Measurements from ENCODE around the gene LOXHD1. TPM values are rescaled to one million over a fixed set of nuclear protein-coding genes. Genes with fewer than 3 reads are reported as not detected.

LOXHD1 gene
- total RNA-seq, 2 experiments from 2014 or later: 0.05 TPM; not detected in 1

GRCh38 chr18:46621871-46622270, 35.1 kb downstream of the LOXHD1 start:
- Mint-ChIP-seq H3K27me3 (ENCODE audit: low read depth) (no peaks in the 10 kb centered on the region), H3K36me3 (ENCODE audit: low read depth) (no peaks in the 10 kb centered on the region), H3K27ac (no peak overlapping the region), H3K4me3 (no peak overlapping the region), H3K9me3 (no peaks in the 10 kb centered on the region), H3K4me1 (ENCODE audit: low read depth) (peaks cover 27% of the 10 kb centered on the region)
- DNase-seq: no peak
- intact Hi-C loops (cut with micrococcal nuclease): loop anchor here (5.0 kb wide), 1 partner anchor 295 kb away; the partner anchor contains the start of genes KATNAL2 and PIAS2
- CTCF ChIA-PET: interaction anchor here (0.6 to 4.1 kb wide), 9 partner anchors 9 to 472 kb away, joined by 3 to 25 read pairs (median 6); partner anchors contain the start of gene LOXHD1

- CTCF ChIA-PET: interaction anchor here (0.7 to 2.6 kb wide), 3 partner anchors 37 to 448 kb away, joined by 6 to 9 read pairs (median 7); a partner anchor contains a TSS
- DNase-seq: no peak
- no peak overlapping the region for H3K27ac Mint-ChIP-seq
Observed at GRCh38 chr18:46621111-46621766, 35.8 kb downstream of the LOXHD1 start.

DNA sequence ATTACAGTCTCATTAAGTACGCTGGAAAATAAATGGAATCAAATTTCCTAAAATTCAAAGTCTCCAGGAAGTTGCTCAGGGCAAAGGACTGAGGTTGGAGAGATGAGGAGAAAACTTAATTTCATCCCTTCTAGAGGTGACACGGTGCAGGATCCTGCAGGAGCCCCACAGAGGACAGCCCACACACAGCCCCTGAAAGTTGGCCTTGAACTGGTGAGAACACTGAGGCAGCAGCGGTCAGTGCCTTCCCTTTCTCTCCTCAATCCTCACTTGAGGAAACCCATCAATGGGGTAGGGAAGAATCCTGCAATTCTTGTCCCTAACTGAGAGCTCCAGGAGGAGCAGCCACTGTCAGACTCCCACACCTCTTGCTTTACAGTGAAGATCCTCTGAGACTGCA, 37.5 kb downstream of the LOXHD1 start:
- Mint-ChIP-seq H3K4me3 (no peak overlapping the region), H3K27ac (no peak overlapping the region), H3K36me3 (ENCODE audit: low read depth) (no peaks in the 10 kb centered on the region), H3K27me3 (ENCODE audit: low read depth) (no peaks in the 10 kb centered on the region), H3K4me1 (ENCODE audit: low read depth) (peaks cover 25% of the 10 kb centered on the region), H3K9me3 (no peaks in the 10 kb centered on the region)
- intact Hi-C loops (cut with micrococcal nuclease): no loop called here
- DNase-seq: no peak
- CTCF ChIA-PET: no interaction called here

More at GRCh38 chr18:46621111-46621766, 35.8 kb downstream of the LOXHD1 start:
- Mint-ChIP-seq H3K4me3 (no peak overlapping the region), H3K36me3 (ENCODE audit: low read depth) (no peaks in the 10 kb centered on the region), H3K4me1 (ENCODE audit: low read depth) (peaks cover 27% of the 10 kb centered on the region), H3K9me3 (no peaks in the 10 kb centered on the region), H3K27me3 (ENCODE audit: low read depth) (no peaks in the 10 kb centered on the region)
- intact Hi-C loops (cut with micrococcal nuclease): loop anchor here (5.0 kb wide), 1 partner anchor 296 kb away; the partner anchor contains the start of genes KATNAL2 and PIAS2

DNA sequence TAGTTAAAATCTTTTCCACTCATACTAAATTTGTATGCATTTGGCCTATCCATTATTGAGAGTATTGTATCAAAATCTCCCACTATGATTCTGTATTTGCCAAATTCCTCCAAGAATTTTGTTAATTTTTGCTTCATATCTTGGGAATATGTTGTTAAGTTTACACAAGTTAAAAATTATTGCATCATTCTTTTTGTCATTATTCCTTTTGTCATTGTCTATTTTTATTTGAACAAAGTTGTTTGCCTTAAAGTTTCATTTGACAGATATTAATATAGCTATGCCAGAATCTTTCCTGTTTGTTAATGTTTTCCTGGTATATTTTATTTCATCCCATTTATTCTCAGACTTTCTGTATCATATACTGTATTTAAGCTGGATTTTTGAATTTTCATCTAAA, 41.3 kb downstream of the LOXHD1 start:
- no peaks in the 10 kb centered on the region for H3K36me3 Mint-ChIP-seq (ENCODE audit: low read depth)
- no peak for DNase-seq
- H3K27ac Mint-ChIP-seq: no peak overlapping the region
- no peaks in the 10 kb centered on the region for H3K4me1 Mint-ChIP-seq (ENCODE audit: low read depth)
- H3K4me3 Mint-ChIP-seq: no peak overlapping the region
- intact Hi-C loops (cut with micrococcal nuclease): no loop called here
- no peaks in the 10 kb centered on the region for H3K27me3 Mint-ChIP-seq (ENCODE audit: low read depth)
- CTCF ChIA-PET: no interaction called here
- H3K9me3 Mint-ChIP-seq: no peaks in the 10 kb centered on the region

DNA sequence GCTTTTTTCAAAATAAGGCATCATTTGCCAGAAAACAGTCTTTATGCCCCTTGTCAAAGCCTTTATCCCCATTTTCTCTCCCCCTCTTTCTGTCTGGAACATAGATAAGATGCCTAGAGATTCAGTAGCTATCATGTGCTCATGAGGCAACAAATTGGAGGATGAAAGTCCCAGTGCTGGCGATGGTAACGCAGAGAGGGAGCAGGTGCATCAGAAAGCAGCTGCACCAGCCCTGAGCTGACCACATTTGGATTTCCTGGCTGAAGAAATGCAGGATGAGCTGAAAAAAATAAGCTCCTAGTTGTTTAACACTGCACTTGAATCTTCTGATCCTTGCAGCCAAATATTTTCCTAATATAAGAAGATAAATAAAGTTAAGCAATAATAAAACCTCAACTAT, 48.0 kb downstream of the LOXHD1 start:
- H3K4me3 Mint-ChIP-seq: no peak overlapping the region

GRCh38 chr18:46607926-46608325, 49.1 kb downstream of the LOXHD1 start:
- H3K4me1 Mint-ChIP-seq (ENCODE audit: low read depth): no peaks in the 10 kb centered on the region
- no peak overlapping the region for H3K27ac Mint-ChIP-seq
- no peak for DNase-seq
- no peak overlapping the region for H3K4me3 Mint-ChIP-seq
- CTCF ChIA-PET: no interaction called here
- no peaks in the 10 kb centered on the region for H3K27me3 Mint-ChIP-seq (ENCODE audit: low read depth)
- H3K9me3 Mint-ChIP-seq: no peaks in the 10 kb centered on the region
- no peaks in the 10 kb centered on the region for H3K36me3 Mint-ChIP-seq (ENCODE audit: low read depth)
- intact Hi-C loops (cut with micrococcal nuclease): no loop called here

More for the DNA sequence above, 48.0 kb downstream of the LOXHD1 start:
- no peaks in the 10 kb centered on the region for H3K27me3 Mint-ChIP-seq (ENCODE audit: low read depth)
- no peak overlapping the region for H3K27ac Mint-ChIP-seq
- no peak for DNase-seq
- H3K4me1 Mint-ChIP-seq (ENCODE audit: low read depth): no peaks in the 10 kb centered on the region
- intact Hi-C loops (cut with micrococcal nuclease): no loop called here
- CTCF ChIA-PET: interaction anchor here (0.6 to 1.0 kb wide), 4 partner anchors 13 to 435 kb away, joined by 3 to 4 read pairs (median 3); no protein-coding TSS in a partner anchor
- H3K9me3 Mint-ChIP-seq: no peaks in the 10 kb centered on the region
- H3K36me3 Mint-ChIP-seq (ENCODE audit: low read depth): no peaks in the 10 kb centered on the region

GRCh38 chr18:46601141-46601805, 55.7 kb downstream of the LOXHD1 start:
- Mint-ChIP-seq H3K27ac (no peak overlapping the region), H3K36me3 (ENCODE audit: low read depth) (no peaks in the 10 kb centered on the region), H3K4me1 (ENCODE audit: low read depth) (no peaks in the 10 kb centered on the region), H3K4me3 (no peak overlapping the region), H3K27me3 (ENCODE audit: low read depth) (peaks cover 3% of the 10 kb centered on the region), H3K9me3 (no peaks in the 10 kb centered on the region)
- DNase-seq: no peak
- CTCF ChIA-PET: no interaction called here
- intact Hi-C loops (cut with micrococcal nuclease): no loop called here

DNA sequence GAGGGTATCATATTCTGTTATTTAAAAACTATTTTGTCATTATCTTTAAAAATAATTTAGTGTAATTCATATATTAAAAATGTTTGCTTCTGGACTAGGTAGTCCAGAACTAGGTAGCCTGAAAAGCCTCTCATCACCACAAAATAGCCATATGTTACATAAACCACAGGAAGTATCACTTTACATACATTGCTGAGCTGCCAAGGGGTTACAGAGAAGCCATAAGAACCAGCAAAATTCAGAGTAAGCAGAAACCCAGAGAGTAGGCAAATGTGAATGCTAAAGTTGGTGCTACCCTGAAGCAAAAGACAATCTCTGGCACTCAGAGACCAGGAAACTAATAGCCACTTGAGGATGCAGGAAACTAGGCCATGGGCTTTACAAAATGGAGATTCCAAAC, 60.9 kb downstream of the LOXHD1 start:
- H3K4me1 Mint-ChIP-seq (ENCODE audit: low read depth): no peaks in the 10 kb centered on the region
- intact Hi-C loops (cut with micrococcal nuclease): no loop called here
- H3K27me3 Mint-ChIP-seq (ENCODE audit: low read depth): peaks cover 6% of the 10 kb centered on the region
- CTCF ChIA-PET: no interaction called here
- H3K4me3 Mint-ChIP-seq: no peak overlapping the region
- H3K9me3 Mint-ChIP-seq: no peaks in the 10 kb centered on the region
- H3K27ac Mint-ChIP-seq: no peak overlapping the region
- DNase-seq: no peak
- no peaks in the 10 kb centered on the region for H3K36me3 Mint-ChIP-seq (ENCODE audit: low read depth)

DNA sequence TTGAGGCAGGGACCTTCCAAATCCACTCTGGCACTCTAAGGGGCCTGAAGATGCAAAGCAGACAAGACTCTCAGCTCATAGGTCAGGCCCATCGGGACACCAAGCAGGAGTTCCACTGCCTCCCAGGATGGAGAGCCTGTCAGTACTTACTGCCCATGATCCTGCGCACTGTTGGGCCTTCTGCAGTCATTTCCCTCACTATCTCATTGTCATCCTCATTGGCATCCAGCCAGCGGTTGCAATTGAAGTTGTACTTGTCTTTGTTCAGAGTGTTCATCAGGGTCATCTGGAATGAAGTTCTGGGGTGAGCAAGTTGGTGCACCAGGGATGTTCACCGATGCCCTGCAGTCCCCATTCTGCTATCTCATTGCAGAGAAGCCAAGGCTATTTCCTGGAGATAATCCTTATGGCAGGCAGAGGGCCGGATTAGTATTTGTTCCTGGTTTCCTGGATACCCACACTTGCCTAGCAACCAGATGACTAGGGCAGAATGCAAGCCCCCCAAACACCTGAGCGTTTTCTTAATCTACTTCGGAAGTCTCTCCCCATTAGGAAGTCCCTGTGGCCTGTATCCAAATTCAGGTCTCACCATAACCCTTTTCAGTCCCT, 65.1 kb downstream of the LOXHD1 start:
- H3K36me3 Mint-ChIP-seq (ENCODE audit: low read depth): no peaks in the 10 kb centered on the region
- H3K9me3 Mint-ChIP-seq: no peaks in the 10 kb centered on the region
- H3K4me3 Mint-ChIP-seq: no peak overlapping the region
- no peak for DNase-seq
- H3K27me3 Mint-ChIP-seq (ENCODE audit: low read depth): peaks cover 6% of the 10 kb centered on the region
- no peaks in the 10 kb centered on the region for H3K4me1 Mint-ChIP-seq (ENCODE audit: low read depth)
- intact Hi-C loops (cut with micrococcal nuclease): no loop called here
- no peak overlapping the region for H3K27ac Mint-ChIP-seq
- CTCF ChIA-PET: no interaction called here

GRCh38 chr18:46590103-46590502, 66.9 kb downstream of the LOXHD1 start:
- CTCF ChIA-PET: no interaction called here
- H3K27me3 Mint-ChIP-seq (ENCODE audit: low read depth): peaks cover 6% of the 10 kb centered on the region
- DNase-seq: no peak
- H3K27ac Mint-ChIP-seq: no peak overlapping the region
- H3K36me3 Mint-ChIP-seq (ENCODE audit: low read depth): no peaks in the 10 kb centered on the region
- no peak overlapping the region for H3K4me3 Mint-ChIP-seq
- no peaks in the 10 kb centered on the region for H3K9me3 Mint-ChIP-seq
- intact Hi-C loops (cut with micrococcal nuclease): no loop called here
- no peaks in the 10 kb centered on the region for H3K4me1 Mint-ChIP-seq (ENCODE audit: low read depth)

- H3K27me3 Mint-ChIP-seq (ENCODE audit: low read depth): peaks cover 6% of the 10 kb centered on the region
- H3K4me1 Mint-ChIP-seq (ENCODE audit: low read depth): no peaks in the 10 kb centered on the region
- no peaks in the 10 kb centered on the region for H3K36me3 Mint-ChIP-seq (ENCODE audit: low read depth)
- H3K27ac Mint-ChIP-seq: no peak overlapping the region
- no peak for DNase-seq
- no peaks in the 10 kb centered on the region for H3K9me3 Mint-ChIP-seq
- intact Hi-C loops (cut with micrococcal nuclease): no loop called here
- CTCF ChIA-PET: interaction anchor here (0.7 kb wide), 1 partner anchor 120 kb away, joined by 3 read pairs; no protein-coding TSS in a partner anchor
- no peak overlapping the region for H3K4me3 Mint-ChIP-seq
Observed at GRCh38 chr18:46588971-46589660, 67.9 kb downstream of the LOXHD1 start.

GRCh38 chr18:46587600-46587999, 69.4 kb downstream of the LOXHD1 start:
- intact Hi-C loops (cut with micrococcal nuclease): no loop called here
- Mint-ChIP-seq H3K27ac (no peak overlapping the region), H3K36me3 (ENCODE audit: low read depth) (no peaks in the 10 kb centered on the region), H3K4me3 (no peak overlapping the region), H3K4me1 (ENCODE audit: low read depth) (no peaks in the 10 kb centered on the region), H3K9me3 (peaks cover 2% of the 10 kb centered on the region), H3K27me3 (ENCODE audit: low read depth) (peaks cover 8% of the 10 kb centered on the region)
- DNase-seq: no peak
- CTCF ChIA-PET: no interaction called here

Data from activated naive CD4-positive, alpha-beta T cell treated with anti-CD3 and anti-CD28 coated beads for 36 hours (primary cell).